Measurements from ENCODE around the gene PHLDB3. TPM values are rescaled to one million over a fixed set of nuclear protein-coding genes. Genes with fewer than 3 reads are reported as not detected.
"Not testable (repeated sequence)": the region's sequence is repeated elsewhere in the genome, so short reads cannot be mapped to it uniquely, and the experiment has no call there.

Gene PHLDB3
- polyA plus RNA-seq, 1 donor from 2014 or later: 5.6 TPM

DNA sequence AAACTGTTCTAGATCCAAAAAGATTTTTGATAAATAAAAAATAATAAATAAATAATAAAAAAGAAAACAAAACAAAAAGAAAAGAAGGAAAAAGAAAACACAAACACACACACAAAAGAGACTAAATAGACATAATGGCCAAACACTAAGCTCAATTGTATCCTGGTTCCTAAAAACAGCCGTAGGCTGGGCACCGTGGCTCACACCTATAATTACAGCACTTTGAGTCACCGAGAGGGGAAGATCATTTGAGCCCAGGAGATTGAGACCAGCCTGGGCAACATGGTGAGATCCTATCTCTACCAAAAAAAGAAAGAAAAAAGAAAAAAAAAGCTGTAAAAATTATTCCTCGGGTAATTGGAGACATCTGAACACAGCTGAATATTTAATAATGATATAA is 13.5 kb upstream of the PHLDB3 start:
- TF ChIP-seq MXI1 (conservative IDR thresholded peaks at IDR 0.05; ENCODE audit: poor library complexity, severe bottlenecking): no peak
- TF ChIP-seq EP300 (conservative IDR thresholded peaks at IDR 0.05; ENCODE audit: poor library complexity, severe bottlenecking): no peak
- TF ChIP-seq RAD21 (conservative IDR thresholded peaks at IDR 0.05): no peak
- no peak for TF ChIP-seq SMC3 (conservative IDR thresholded peaks at IDR 0.05; ENCODE audit: poor library complexity)
- no peak for TF ChIP-seq TAF1 (IDR thresholded peaks at IDR 0.05; ENCODE audit: low read depth)
- TF ChIP-seq, protein P1, sequence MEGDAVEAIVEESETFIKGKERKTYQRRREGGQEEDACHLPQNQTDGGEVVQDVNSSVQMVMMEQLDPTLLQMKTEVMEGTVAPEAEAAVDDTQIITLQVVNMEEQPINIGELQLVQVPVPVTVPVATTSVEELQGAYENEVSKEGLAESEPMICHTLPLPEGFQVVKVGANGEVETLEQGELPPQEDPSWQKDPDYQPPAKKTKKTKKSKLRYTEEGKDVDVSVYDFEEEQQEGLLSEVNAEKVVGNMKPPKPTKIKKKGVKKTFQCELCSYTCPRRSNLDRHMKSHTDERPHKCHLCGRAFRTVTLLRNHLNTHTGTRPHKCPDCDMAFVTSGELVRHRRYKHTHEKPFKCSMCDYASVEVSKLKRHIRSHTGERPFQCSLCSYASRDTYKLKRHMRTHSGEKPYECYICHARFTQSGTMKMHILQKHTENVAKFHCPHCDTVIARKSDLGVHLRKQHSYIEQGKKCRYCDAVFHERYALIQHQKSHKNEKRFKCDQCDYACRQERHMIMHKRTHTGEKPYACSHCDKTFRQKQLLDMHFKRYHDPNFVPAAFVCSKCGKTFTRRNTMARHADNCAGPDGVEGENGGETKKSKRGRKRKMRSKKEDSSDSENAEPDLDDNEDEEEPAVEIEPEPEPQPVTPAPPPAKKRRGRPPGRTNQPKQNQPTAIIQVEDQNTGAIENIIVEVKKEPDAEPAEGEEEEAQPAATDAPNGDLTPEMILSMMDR (IDR thresholded peaks at IDR 0.05; ENCODE audit: poor library complexity, severe bottlenecking): no peak
- TF ChIP-seq, protein P2, sequence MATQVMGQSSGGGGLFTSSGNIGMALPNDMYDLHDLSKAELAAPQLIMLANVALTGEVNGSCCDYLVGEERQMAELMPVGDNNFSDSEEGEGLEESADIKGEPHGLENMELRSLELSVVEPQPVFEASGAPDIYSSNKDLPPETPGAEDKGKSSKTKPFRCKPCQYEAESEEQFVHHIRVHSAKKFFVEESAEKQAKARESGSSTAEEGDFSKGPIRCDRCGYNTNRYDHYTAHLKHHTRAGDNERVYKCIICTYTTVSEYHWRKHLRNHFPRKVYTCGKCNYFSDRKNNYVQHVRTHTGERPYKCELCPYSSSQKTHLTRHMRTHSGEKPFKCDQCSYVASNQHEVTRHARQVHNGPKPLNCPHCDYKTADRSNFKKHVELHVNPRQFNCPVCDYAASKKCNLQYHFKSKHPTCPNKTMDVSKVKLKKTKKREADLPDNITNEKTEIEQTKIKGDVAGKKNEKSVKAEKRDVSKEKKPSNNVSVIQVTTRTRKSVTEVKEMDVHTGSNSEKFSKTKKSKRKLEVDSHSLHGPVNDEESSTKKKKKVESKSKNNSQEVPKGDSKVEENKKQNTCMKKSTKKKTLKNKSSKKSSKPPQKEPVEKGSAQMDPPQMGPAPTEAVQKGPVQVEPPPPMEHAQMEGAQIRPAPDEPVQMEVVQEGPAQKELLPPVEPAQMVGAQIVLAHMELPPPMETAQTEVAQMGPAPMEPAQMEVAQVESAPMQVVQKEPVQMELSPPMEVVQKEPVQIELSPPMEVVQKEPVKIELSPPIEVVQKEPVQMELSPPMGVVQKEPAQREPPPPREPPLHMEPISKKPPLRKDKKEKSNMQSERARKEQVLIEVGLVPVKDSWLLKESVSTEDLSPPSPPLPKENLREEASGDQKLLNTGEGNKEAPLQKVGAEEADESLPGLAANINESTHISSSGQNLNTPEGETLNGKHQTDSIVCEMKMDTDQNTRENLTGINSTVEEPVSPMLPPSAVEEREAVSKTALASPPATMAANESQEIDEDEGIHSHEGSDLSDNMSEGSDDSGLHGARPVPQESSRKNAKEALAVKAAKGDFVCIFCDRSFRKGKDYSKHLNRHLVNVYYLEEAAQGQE (IDR thresholded peaks at IDR 0.05; ENCODE audit: borderline replicate concordance): no peak
- TF ChIP-seq POLR2AphosphoS5 (IDR thresholded peaks at IDR 0.05): no peak
- no peaks in the 10 kb centered on the region for H3K27me3 ChIP-seq (ENCODE audit: insufficient read depth, low read depth, low read length)
- H3K27ac ChIP-seq (ENCODE audit: low read length): no peak overlapping the region
- H3K4me2 ChIP-seq (ENCODE audit: low read length): no peak overlapping the region
- H3K9ac ChIP-seq (ENCODE audit: low read length): no peak overlapping the region
- H3F3A ChIP-seq (ENCODE audit: insufficient read depth, low read length, poor library complexity, severe bottlenecking): no peaks in the 10 kb centered on the region
- no peaks in the 10 kb centered on the region for H3K36me3 ChIP-seq (ENCODE audit: insufficient read depth, low read length)
- no peak overlapping the region for H3K4me3 ChIP-seq (ENCODE audit: low read length)
- H3K9me2 ChIP-seq (ENCODE audit: insufficient read depth, low read length): no peaks in the 10 kb centered on the region
- H2AFZ ChIP-seq (ENCODE audit: low read depth, low read length): no peak overlapping the region
- H4K20me1 ChIP-seq (ENCODE audit: insufficient read depth): no peaks in the 10 kb centered on the region
- no peaks in the 10 kb centered on the region for H3K79me2 ChIP-seq (replicated peaks; ENCODE audit: insufficient read depth, low read length)
- no peaks in the 10 kb centered on the region for H3K9me3 ChIP-seq (ENCODE audit: low read length)

DNA sequence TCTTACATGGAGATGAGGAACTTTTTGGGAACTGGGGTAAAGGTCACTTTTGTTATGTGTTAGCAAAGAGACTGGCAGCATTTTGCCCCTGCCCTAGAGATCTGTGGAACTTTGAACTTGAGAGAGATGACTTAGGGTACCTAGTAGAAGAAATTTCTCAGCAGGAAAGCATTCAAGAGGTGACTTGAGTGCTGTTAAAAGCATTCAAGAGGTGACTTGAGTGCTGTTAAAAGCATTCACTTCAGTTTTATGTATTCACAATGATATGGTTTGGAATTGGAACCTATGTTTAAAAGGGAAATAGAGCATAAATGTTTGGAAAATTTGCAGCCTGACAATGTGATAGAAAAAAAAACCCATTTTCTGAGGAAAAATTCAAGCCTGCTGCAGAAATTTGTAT is 7.9 kb upstream of the PHLDB3 start:
- H3K9me3 ChIP-seq (ENCODE audit: low read length); H3K27me3 ChIP-seq (ENCODE audit: insufficient read depth, low read depth, low read length); H2AFZ ChIP-seq (ENCODE audit: low read depth, low read length); H3K9ac ChIP-seq (ENCODE audit: low read length); H3K79me2 ChIP-seq (replicated peaks; ENCODE audit: insufficient read depth, low read length); H4K20me1 ChIP-seq (ENCODE audit: insufficient read depth); H3K36me3 ChIP-seq (ENCODE audit: insufficient read depth, low read length); H3K27ac ChIP-seq (ENCODE audit: low read length); H3F3A ChIP-seq (ENCODE audit: insufficient read depth, low read length, poor library complexity, severe bottlenecking); H3K9me2 ChIP-seq (ENCODE audit: insufficient read depth, low read length); H3K4me2 ChIP-seq (ENCODE audit: low read length); H3K4me3 ChIP-seq (ENCODE audit: low read length): not testable (repeated sequence)

DNA sequence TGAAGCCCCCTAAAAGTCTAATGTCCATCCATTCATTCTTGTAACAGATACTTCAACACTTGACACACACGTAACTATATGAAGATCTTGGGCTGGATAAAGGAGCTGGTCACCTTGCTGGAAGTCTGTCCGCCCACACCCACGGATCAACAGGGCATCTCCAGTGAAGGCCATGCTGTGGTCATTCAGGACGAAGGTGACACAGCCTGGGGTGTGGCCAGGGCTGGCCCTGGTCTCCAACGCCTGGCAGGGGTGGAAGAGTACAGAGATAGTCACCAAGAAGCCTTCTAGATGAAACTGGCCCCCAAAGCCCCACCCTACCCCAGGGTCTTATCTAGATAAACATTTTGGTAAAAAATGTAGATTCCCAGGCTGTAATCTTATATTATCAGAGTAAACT is 6.8 kb upstream of the PHLDB3 start:
- Histone ChIP-seq H3K9me3 (ENCODE audit: low read length) (no peaks in the 10 kb centered on the region), H3F3A (ENCODE audit: insufficient read depth, low read length, poor library complexity, severe bottlenecking) (no peaks in the 10 kb centered on the region), H3K9me2 (ENCODE audit: insufficient read depth, low read length) (no peaks in the 10 kb centered on the region), H4K20me1 (ENCODE audit: insufficient read depth) (no peaks in the 10 kb centered on the region), H3K9ac (ENCODE audit: low read length) (no peak overlapping the region), H3K27ac (ENCODE audit: low read length) (no peak overlapping the region), H3K79me2 (replicated peaks; ENCODE audit: insufficient read depth, low read length) (no peaks in the 10 kb centered on the region), H3K4me2 (ENCODE audit: low read length) (no peak overlapping the region), H3K36me3 (ENCODE audit: insufficient read depth, low read length) (no peaks in the 10 kb centered on the region), H3K4me3 (ENCODE audit: low read length) (no peak overlapping the region), H2AFZ (ENCODE audit: low read depth, low read length) (no peak overlapping the region), H3K27me3 (ENCODE audit: insufficient read depth, low read depth, low read length) (no peaks in the 10 kb centered on the region)
- TF ChIP-seq, protein P2 (IDR thresholded peaks at IDR 0.05; ENCODE audit: borderline replicate concordance): no peak
- no peak for TF ChIP-seq RAD21 (conservative IDR thresholded peaks at IDR 0.05)
- TF ChIP-seq TAF1 (IDR thresholded peaks at IDR 0.05; ENCODE audit: low read depth): no peak
- TF ChIP-seq EP300 (conservative IDR thresholded peaks at IDR 0.05; ENCODE audit: poor library complexity, severe bottlenecking): no peak
- no peak for TF ChIP-seq MXI1 (conservative IDR thresholded peaks at IDR 0.05; ENCODE audit: poor library complexity, severe bottlenecking)
- TF ChIP-seq SMC3 (conservative IDR thresholded peaks at IDR 0.05; ENCODE audit: poor library complexity): no peak
- TF ChIP-seq, protein P1 (IDR thresholded peaks at IDR 0.05; ENCODE audit: poor library complexity, severe bottlenecking): no peak
- no peak for TF ChIP-seq POLR2AphosphoS5 (IDR thresholded peaks at IDR 0.05)
- no peak for TF ChIP-seq EZH2 (IDR thresholded peaks at IDR 0.05; ENCODE audit: borderline replicate concordance, insufficient read depth, low read length, poor library complexity, severe bottlenecking)

Measured in neural cell (in vitro differentiated cells).